ENCODE data around the gene PANK2. TPM values are rescaled to one million over a fixed set of nuclear protein-coding genes. Genes with fewer than 3 reads are reported as not detected.
"Not testable (repeated sequence)": the region's sequence is repeated elsewhere in the genome, so short reads cannot be mapped to it uniquely, and the experiment has no call there.

The PANK2 gene
- total RNA-seq, 1 donor = 54.9 TPM

GRCh38 chr20:3876676-3877075 is 12.5 kb upstream of the PANK2 start:
- H3K4me3 ChIP-seq (ENCODE audit: low read depth, low read length) = no peak overlapping the region
- TF ChIP-seq CTCF (IDR thresholded peaks at IDR 0.05; ENCODE audit: insufficient read depth, low read length) = no peak
- no peak for DNase-seq (ENCODE audit: low read depth)

- DNase-seq (ENCODE audit: low read depth); H3K4me3 ChIP-seq (ENCODE audit: low read depth, low read length): not testable (repeated sequence)
These were observed 10.3 kb upstream of the PANK2 start for GRCh38 chr20:3878921-3879274.

- no peak for DNase-seq (ENCODE audit: low read depth)
- H3K4me3 ChIP-seq (ENCODE audit: low read depth, low read length) = no peak overlapping the region
- no peak for TF ChIP-seq CTCF (IDR thresholded peaks at IDR 0.05; ENCODE audit: insufficient read depth, low read length)
These were observed 3.5 kb upstream of the PANK2 start for GRCh38 chr20:3885715-3886114.

- no peak for TF ChIP-seq CTCF (IDR thresholded peaks at IDR 0.05; ENCODE audit: insufficient read depth, low read length)
- no peak for DNase-seq (ENCODE audit: low read depth)
- peak overlapping the region; percentile 93 for H3K4me3 ChIP-seq (ENCODE audit: low read depth, low read length)
These were observed 1.1 kb upstream of the PANK2 start for GRCh38 chr20:3887876-3888620.

GRCh38 chr20:3889489-3890397 is 556 bp downstream of the PANK2 start:
- no peak for DNase-seq (ENCODE audit: low read depth)

GRCh38 chr20:3890398-3890751 is 1.2 kb downstream of the PANK2 start:
- peak; percentile 58 for DNase-seq (ENCODE audit: low read depth)
- no peak for TF ChIP-seq CTCF (IDR thresholded peaks at IDR 0.05; ENCODE audit: insufficient read depth, low read length)
- peak overlapping the region; percentile 92 for H3K4me3 ChIP-seq (ENCODE audit: low read depth, low read length)

More at GRCh38 chr20:3889489-3890397, 556 bp downstream of the PANK2 start:
- TF ChIP-seq CTCF (IDR thresholded peaks at IDR 0.05; ENCODE audit: insufficient read depth, low read length) = no peak
- peak overlapping the region; percentile 92 for H3K4me3 ChIP-seq (ENCODE audit: low read depth, low read length)

All from fibroblast of the aortic adventitia (primary cell).